C1 segment of cervical spinal cord (tissue), 14 donors: ENCODE data around the gene STAC2.

ENCODE experiments used
- DNase-seq, 14 donors: peaks; one replicate each; lab custom pipeline; 2025; lab: John Stamatoyannopoulos, UW

Gene STAC2

GRCh38 chr17:39212195-39212810 lies 13.4 kb downstream of the STAC2 start:
- DNase-seq = peak in 1 of 14 donors; percentile 51

GRCh38 chr17:39210093-39210434 lies 15.7 kb downstream of the STAC2 start:
- no peak for DNase-seq

- peak in 5 of 14 donors; percentile 13 to 44 (median 21) for DNase-seq
Measured at GRCh38 chr17:39209317-39210092, 16.2 kb downstream of the STAC2 start.

GRCh38 chr17:39208893-39209292 lies 16.9 kb downstream of the STAC2 start:
- DNase-seq = no peak

GRCh38 chr17:39208136-39208535 lies 17.6 kb downstream of the STAC2 start:
- no peak for DNase-seq

- no peak for DNase-seq
Measured at GRCh38 chr17:39205112-39205526, 20.6 kb downstream of the STAC2 start.

GRCh38 chr17:39204245-39204644 lies 21.5 kb downstream of the STAC2 start:
- DNase-seq = no peak

- no peak for DNase-seq
Measured at GRCh38 chr17:39200957-39201510, 24.7 kb downstream of the STAC2 start.

- peak in 13 of 14 donors; percentile 29 to 95 (median 86) for DNase-seq
Measured at GRCh38 chr17:39200070-39200879, 25.5 kb downstream of the STAC2 start, which contains the start of gene RPL19. RPL19 (plus strand) TSS chr17:39200283; CDS start chr17:39200345, 62 bp downstream.

- peak in 10 of 14 donors; percentile 33 to 90 (median 85) for DNase-seq
Measured at GRCh38 chr17:39199820-39200069, 26.0 kb downstream of the STAC2 start.

- no peak for DNase-seq
Measured at GRCh38 chr17:39198186-39198566, 27.6 kb downstream of the STAC2 start.

- peak in 12 of 14 donors; percentile 28 to 73 (median 62) for DNase-seq
Measured at GRCh38 chr17:39197380-39198185, 28.2 kb downstream of the STAC2 start, which contains the start of gene CACNB1. CACNB1 (minus strand) TSS chr17:39197669; CDS start chr17:39197495, 174 bp downstream.

- DNase-seq = peak in 3 of 14 donors; percentile 29 to 43 (median 33)
Measured at GRCh38 chr17:39196808-39197291, 28.9 kb downstream of the STAC2 start.

GRCh38 chr17:39196241-39196807 lies 29.4 kb downstream of the STAC2 start:
- no peak for DNase-seq

GRCh38 chr17:39195568-39196160 lies 30.1 kb downstream of the STAC2 start:
- DNase-seq = peak in 5 of 14 donors; percentile 30 to 61 (median 45)

- DNase-seq = peak in 11 of 14 donors; percentile 39 to 75 (median 55)
Measured at GRCh38 chr17:39194985-39195524, 30.7 kb downstream of the STAC2 start.

- DNase-seq = peak in 12 of 14 donors; percentile 29 to 87 (median 54)
Measured at GRCh38 chr17:39194089-39194984, 31.4 kb downstream of the STAC2 start.

GRCh38 chr17:39193346-39193745 lies 32.4 kb downstream of the STAC2 start:
- no peak for DNase-seq

- no peak for DNase-seq
Measured at GRCh38 chr17:39192901-39193300, 32.8 kb downstream of the STAC2 start.
